Esophagus squamous epithelium (tissue), 4 donors: Measurements from ENCODE around the gene TMPRSS3.

ENCODE experiments used
- POLR2A ChIP-seq, 4 donors: fragments of 450-650 bp; IDR thresholded peaks; one replicate each; pipeline ENCODE4 v1.6.1; 2017; ENCODE audit warnings: antibody characterized with exemption in 4 of 4, mild to moderate bottlenecking in 4 of 4, moderate library complexity in 3 of 4
- TF ChIP-seq, protein P1 (sequence below), 6 experiments: fragments of 450-650 bp in 4 of 6; fragments of 200-600 bp in 2 of 6; sonication (generic) in 2 of 6; IDR thresholded peaks; one replicate each; pipeline ENCODE4 v1.5.1; 2016 to 2019; ENCODE audit warnings: antibody characterized with exemption in 6 of 6, mild to moderate bottlenecking in 4 of 6, moderate library complexity in 4 of 6

DNA sequence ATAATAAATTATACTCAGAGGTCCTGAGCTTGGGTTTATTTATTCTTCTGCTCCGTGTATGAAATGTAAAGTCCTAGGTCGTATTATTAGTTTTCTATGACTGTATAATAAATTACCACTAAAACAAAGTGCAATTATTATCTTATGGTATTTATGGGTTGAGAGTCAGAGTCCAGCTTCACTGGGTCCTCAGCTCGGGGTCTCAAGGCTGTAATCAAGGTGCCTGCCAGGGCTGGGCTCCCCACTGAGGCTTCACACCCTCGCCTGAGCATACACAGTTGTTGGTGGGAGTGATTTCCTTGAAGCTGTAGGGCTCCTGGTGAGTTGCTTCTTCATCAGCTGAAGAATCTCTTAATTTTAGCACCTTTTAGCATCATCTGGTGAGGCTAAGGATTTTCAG is 23.0 kb upstream of the TMPRSS3 start:
- TF ChIP-seq, protein P1, sequence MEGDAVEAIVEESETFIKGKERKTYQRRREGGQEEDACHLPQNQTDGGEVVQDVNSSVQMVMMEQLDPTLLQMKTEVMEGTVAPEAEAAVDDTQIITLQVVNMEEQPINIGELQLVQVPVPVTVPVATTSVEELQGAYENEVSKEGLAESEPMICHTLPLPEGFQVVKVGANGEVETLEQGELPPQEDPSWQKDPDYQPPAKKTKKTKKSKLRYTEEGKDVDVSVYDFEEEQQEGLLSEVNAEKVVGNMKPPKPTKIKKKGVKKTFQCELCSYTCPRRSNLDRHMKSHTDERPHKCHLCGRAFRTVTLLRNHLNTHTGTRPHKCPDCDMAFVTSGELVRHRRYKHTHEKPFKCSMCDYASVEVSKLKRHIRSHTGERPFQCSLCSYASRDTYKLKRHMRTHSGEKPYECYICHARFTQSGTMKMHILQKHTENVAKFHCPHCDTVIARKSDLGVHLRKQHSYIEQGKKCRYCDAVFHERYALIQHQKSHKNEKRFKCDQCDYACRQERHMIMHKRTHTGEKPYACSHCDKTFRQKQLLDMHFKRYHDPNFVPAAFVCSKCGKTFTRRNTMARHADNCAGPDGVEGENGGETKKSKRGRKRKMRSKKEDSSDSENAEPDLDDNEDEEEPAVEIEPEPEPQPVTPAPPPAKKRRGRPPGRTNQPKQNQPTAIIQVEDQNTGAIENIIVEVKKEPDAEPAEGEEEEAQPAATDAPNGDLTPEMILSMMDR (IDR thresholded peaks at IDR 0.05): no peak
- no peak for TF ChIP-seq POLR2A (IDR thresholded peaks at IDR 0.05)
